Measurements from ENCODE around the gene SNX13.

Gene SNX13

DNA sequence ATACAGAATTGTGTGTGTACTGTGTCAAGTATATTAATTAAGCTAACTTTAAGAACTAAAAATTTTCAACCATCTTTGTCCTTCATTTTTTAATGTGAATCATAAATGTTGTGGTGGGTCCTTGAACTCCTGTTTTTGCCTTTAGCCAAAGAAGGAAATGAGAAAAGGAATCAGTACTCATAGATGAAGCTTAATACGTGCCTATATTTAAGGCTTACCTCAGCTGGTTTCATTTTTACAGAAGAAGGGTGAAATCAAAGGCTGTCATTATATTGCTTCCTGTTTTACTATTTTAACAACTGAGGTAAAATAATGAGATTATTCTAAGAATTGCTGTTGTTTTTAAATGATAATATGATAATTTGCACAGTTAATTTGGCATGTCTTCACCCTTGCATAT lies 6.3 kb upstream of the SNX13 start:
- DNase-seq = no peak

DNA sequence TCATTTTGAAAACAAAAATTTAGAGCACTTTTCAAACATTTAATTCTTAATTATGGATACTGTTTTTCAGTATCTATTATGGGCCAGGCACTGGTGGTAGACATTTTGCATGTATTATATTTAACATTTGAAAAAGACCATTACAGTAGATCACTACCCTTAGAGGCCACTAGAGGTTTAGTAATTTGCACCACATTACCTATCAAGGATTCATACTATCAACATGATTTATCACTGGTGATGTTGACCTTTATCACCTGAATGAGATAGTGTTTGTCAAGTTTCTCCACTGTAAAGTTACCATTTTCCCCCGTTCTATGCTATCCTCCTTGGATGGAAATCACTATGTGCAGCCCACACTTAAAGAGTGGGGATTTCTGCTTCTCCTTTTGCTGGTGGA lies 4.4 kb upstream of the SNX13 start:
- DNase-seq = no peak

DNA sequence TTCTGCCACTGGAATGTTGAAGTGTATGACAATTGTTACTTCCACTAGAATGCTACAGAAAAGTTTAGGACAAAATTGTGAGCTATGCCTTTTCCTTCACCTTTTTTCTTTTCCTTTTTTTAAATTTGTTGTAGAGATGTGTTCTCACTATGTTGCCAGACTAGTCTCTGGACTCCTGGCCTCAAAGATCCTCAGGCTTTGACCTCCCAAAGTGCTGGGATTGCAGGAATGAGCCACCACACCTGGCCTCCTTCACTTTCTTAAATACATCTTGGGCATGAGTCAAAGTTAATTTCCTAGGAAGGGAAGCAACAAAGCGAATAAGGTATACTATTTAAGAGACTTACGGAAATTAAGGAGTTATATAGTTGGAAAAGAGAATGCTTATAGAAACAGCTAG lies 2.7 kb upstream of the SNX13 start:
- no peak for DNase-seq

DNA sequence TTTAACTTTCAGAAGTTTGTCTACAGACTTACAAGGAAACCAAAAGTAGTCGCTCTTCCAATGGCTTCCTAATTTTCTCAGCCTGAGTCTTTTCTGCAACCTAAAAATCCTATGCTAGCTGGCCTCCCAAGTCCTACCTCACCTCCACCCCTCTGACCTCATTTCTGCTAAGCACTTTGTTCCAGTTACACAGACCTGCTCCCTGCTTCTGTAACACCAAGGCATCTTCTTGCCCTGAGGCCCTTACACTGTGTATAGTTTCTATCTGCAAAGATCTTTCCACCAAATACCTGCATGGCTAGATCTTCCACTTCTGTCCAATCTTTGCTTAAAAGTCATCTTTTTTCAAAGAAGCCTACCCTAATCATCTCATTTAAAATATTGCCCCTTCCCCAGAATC lies 1.9 kb upstream of the SNX13 start:
- no peak for DNase-seq

DNA sequence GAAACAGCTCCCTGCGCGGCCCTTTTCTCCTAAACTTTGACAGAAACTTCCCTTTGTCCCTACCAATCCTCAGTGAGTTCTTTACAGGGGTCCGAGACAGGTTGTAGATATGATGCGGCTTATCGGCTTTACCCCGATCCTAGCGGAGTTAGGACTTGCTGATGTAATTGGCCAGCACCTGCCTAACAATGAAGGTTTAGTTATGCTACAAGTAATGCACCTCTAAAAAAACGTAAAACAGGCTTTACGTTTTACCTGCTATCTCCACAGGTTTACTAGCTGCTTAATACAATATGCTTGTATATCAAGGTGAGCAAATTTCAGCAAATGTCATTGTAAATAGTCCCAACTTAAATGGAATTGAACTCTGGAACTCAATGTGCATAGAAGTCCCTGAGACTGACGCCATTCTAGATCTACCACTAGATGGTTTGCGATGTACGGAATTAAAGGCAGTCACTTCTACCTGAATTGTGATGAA lies 697 bp upstream of the SNX13 start:
- peak in 1 of 2 experiments; percentile 52 for DNase-seq

DNA sequence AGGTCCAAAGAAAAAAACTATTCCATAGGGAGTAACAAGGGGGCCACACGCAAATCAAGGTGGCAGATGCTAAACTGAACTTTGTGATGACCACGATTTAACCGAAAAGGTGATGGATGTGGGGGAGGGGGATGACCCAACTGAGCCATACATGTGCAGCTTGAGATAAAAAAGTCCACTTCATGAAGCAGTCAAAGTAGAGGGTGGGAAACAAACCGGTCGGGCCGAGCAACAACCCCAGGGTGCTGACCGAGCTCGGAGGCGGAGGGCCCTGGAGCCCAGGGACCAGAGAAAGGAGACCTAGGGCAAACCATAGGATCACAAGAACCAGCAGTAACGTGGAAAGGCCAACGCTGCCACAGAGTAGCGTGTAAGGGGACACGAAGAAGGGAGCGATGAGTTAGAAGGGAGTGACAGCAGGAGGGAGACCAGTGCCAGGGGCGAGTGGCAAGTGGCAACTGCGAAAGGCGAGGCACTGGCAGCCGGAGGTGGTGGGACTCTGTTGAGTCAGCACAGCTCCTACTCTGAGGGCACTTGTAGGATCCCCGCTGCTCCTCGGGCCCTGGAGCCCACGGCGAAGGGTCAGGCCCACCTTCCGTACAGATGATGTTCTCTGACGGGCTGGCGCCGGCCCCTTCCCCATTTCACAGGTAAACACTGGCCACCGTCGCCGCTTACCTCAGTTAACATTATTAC lies 540 bp downstream of the SNX13 start:
- peak; percentile 47 to 48 for DNase-seq

DNA sequence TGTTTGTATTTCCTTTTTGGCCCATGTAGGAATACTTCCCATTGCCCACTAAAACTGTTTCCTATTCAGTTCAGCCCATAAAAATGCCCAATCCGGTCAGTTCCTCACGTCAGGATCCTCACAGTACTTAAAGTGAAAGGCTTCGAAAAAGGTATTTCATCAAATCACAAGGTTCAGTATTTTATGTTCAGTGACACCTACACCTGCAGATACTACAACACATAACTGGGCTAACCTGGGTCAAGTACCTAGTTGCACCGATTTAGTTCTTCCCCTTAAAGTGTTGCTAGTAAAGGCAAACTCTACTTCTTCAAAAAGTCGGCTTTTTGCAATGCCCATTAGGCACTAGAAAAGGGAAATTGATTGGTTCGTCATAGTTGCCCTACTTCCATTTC lies 1.1 kb downstream of the SNX13 start:
- DNase-seq = peak; percentile 1 to 46

DNA sequence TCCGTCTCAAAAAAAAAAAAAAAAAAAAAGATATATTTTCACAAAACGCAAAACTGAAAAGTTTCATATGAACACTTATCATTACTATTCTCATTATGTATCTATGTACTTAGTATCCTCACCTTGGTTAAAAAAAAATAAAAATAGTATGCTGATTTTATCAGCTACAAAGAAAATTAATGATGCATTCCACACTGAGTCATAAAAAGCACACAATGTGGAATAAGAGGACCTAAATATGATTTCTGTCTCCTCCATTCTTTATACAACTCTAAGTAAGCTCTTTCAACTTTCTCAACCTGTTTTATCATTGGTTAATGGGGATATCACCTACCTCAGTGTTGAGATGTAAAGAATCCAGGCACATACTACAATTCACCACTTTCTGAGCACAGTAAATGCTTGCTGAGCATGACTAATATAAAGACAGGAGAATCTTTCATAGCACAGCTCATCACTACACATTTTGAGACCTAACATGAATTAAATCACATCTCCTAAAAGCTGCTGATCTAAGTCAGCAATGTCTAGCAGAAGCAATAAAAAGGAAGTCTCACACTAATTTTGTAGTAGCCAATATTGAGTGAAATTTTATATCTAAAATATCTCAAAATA lies 2.7 kb downstream of the SNX13 start:
- DNase-seq = no peak

DNA sequence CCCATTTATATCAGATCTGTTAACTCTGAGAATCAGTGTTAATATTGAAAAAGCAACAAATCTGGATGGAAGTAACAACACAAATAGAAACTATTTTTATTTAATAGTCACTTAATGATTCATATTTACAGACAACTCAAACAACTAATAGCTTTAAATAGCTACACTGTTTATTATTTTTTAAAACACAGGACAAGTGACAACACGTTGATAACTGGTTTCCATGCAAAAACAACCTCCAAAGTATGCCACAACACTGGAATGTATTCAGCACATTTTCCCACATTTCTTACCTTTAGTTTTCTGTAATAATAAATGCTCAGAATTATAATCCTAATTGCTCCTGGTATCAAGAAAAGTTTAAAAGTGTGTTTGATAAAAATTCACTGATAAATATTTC lies 4.0 kb downstream of the SNX13 start:
- DNase-seq = no peak

DNA sequence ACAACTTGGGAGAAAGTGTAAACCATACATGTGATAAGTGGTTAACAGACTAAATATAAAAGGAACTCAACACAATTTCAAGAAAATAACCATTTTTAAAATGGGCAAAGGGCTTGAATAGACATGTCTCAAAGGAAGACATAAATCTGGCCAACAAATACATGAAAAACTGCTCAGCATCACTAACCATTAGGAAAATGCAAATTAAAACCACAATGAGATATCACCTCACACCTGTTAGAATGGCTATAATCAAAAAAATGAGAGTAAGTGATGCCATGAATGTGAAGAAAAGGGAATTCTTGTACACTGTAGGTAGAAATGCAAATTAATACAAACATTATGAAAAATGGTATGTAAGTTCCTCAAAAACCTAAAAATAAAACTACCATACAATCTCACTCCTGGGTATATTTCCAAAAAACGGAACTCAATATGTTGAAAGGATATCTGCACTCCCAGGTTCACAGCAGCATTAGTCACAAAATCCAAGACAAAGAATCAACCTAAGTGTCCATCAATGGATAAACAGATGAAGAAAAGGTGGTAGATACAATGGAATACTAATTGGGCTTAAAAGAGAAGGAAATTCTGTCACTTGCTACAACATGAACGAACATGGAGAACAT lies 5.6 kb downstream of the SNX13 start:
- no peak for DNase-seq

DNA sequence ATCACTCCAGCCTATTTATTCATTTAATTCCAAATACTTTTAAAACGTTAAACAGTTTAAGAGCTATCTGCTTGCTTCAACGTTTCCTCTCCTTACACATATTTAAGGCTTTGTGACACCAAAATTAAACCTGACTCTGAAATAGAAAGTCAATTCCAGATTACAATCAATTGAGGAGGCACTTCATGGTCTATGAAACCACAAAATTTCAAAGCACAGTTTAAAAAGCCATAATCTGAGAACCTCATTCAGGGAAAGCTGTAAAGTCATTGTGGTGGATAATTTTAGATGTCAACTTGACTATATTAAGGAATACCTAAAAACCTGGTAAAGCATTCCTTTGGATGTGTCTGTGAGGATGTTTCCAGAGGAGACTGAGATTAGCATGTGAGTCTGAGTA lies 6.2 kb downstream of the SNX13 start:
- no peak for DNase-seq

DNA sequence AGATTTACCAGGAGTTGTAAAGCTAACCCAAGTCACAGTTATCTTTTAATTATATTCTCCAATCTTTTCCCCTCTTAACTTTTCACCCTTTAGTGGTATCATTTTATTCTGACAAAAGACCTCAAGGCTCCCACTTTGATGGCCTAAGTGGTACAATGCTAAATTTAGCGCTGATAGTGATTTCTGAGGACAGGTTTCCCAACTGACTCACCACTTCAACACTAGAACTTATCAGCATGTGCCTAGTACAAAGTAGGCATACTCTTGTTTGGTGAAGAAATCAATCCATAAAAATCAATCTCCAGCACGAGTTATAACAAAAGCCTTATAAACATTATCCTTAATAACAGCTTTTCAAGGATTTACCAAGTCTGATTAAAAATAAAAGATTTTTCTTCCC lies 7.5 kb downstream of the SNX13 start:
- DNase-seq = no peak

DNA sequence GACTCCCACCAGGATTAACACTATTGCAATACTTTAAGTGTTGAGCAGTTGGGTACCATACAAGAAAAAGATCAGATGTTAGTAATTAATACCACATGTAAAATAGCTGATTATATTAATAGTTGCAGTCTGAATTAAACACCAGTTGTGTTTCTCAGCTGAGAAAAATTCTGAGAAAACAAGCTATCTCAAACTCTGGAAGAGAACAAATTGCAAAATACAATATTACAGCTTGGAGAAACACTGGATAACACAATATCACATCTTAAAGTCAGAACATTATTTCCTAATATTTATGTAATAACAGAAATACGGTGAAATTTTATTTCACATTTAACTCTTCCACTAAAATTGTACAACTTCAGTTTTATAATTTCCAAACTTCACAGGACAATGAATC lies 9.2 kb downstream of the SNX13 start:
- DNase-seq = no peak

DNA sequence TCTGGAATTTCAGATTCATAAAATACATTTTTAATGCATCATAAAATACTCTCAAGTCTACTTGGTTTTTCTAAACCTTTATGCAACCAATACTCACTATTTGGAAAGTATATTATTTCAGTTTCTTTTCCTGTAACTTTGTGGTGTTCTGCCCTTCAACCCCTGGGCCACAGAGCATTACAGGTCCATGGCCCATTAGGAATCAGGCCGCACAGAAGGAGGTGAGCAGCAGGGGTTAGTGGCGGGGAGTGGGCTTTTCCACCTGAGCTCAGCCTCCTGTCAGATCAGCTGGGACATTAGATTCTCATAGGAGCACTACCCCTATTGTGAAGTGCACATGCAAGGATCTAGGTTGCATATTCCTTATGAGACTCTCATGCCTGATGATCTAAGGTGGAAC lies 9.7 kb downstream of the SNX13 start:
- no peak for DNase-seq

DNA sequence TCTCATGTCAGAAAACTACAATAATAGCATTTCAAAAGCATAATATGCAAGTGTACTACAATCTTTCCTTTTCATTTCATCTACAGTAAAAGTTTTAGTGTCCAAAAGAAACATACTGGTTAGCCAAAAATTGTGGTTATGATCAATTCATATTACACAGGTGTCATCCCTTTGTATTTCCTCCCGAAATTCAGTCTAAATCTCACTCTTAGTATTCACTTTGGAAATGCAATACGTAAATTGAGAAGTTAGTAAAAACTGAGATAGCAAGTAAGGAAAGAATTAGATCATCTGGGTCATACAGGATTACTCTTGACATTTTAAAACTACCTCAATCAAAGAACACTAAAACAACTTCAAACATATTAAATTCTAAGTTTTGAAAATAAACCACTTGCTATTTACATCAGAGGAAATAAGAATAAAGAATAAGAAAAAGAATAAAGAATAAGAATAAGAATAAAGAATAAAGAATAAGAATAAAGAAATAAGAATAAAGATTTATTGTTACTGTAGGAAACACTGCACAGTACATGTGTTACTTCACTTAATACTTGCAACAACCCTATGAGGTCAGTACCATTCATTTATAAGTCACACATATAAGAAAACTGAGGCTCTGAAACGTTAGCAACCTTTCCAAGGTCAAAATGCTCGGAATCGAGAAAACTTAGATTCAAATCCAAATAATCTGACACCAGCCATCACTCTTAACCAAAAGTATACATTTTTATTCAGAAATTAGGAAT lies 10.5 kb downstream of the SNX13 start:
- DNase-seq = no peak

DNA sequence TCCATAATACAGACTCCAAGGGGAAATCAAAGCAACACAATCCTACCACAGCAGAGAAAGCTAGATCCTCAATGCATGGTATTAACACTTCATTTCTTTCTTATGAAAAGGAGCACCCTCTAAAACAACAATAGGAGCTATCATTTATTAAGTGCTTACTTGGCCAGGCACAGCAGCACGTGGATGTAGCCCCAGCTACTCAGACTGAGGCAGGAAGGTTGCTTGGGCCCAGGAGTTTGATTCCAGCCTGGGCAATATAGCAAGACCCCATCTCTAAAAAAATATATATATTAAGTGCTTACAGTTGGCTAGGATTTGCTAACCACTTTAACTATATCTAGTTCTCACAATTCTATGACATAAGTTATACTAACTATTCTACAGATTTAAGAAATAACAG lies 12.2 kb downstream of the SNX13 start:
- DNase-seq = no peak

DNA sequence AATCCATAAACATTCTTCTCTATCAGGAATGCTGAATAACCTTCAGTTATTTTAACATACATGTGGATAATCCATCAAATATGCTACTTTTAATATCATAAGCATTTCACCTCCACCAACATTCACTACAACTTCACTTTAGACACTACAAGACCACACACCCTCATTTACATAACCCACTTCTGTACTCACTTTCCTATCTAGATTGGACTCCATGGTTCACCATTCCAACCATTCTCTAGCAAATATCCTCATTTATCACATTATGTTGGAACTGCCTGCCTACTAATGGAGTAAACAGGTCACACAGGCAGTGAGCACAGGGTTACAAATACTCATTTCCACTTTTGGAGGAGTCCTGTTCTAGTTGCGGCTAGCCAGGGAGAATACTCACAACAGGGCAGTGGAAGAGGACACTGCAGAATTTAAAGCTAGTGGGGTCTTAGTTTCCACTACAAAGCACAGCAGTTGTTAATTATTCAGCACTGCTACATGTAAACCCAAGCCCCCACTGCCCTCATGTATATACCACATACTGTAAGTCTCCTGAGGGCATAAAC lies 18.4 kb downstream of the SNX13 start:
- DNase-seq = no peak

DNA sequence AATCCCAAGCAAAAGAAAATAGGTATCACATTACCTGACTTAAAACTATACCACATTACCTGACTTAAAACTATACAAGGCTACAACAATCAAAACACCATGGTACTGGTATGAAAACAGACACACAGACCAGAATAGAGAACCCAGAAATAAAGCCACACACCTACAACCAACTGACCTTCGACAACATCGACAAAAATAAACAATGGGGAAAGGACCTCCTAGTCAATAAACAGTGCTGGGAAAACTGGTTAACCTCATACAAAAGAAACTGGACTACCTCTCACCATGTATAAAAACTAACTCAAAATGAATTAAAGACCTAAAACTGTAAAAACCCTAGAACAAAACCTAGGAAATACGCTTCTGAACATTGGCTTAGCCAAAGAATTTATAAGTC lies 22.5 kb downstream of the SNX13 start:
- no peak for DNase-seq

DNA sequence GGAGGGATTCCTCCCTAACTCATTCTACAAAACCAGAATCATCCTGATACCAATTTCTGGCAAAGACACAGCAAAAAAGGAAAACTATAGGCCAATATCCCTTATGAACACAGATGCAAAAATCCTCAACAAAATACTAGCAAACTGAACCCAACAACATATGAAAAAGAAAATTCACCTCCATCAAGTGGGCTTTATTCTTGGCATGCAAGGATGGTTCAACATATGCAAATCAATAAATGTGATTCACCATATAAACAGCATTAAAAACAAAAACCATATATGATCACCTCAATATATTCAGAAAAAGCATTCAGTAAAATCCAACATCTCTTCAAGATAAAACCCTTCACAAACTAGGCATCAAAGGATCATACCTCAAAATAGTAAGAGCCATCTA lies 23.5 kb downstream of the SNX13 start:
- DNase-seq = no peak

DNA sequence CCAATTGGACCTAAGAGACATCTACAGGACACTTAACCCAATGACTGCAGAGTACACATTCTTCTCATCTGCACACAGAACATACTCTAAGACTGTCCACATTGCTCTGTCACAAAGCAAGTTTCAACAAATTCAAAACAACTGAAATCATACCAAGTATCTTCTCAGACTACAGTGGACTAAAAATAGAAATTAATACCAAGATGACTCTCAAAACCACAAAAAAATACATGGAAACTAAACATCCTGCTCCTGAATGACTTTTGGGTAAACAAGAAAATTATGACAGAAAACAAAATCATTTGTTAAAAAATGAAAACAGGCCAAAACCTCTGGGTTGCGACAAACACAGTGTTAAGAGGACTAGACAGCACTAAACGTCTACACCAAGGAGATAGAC lies 24.5 kb downstream of the SNX13 start:
- DNase-seq = no peak

DNA sequence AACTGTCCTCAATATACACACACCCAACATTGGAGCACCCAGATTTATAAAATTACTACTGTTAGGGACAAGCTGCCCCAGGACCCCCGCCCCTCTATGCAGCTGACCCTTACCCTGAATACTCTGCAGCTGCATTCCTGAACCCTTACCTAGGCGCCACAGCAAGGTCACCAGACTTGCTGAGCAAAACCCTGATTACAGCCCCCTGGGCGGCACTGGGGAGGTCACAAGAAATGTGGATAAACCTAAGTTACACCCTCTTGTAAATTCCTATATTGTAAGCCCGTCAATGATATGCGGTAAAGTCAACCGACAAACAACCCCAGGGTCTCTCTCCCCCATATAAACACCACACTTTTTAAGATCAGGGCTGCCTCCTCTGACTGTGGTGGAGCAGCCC lies 25.1 kb downstream of the SNX13 start:
- no peak for DNase-seq

DNA sequence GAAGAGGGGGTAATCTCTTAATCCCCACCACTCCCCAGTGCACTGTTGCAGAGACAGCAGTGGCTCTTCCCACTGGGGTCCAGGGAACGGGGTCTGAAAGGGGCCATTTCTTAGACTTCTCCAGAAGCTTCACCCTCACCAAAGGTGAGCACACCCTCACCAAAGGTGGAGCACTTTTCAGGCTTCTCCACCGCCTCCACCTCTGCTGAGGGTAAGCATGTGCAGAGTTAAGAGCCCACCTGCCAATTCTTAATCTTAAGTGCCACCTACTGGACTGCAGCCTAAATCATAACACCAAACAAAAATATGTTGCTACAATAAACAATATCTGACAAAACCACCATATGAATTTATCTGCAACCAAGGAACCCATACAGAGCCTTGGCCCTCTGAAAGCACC lies 27.0 kb downstream of the SNX13 start:
- DNase-seq = no peak

DNA sequence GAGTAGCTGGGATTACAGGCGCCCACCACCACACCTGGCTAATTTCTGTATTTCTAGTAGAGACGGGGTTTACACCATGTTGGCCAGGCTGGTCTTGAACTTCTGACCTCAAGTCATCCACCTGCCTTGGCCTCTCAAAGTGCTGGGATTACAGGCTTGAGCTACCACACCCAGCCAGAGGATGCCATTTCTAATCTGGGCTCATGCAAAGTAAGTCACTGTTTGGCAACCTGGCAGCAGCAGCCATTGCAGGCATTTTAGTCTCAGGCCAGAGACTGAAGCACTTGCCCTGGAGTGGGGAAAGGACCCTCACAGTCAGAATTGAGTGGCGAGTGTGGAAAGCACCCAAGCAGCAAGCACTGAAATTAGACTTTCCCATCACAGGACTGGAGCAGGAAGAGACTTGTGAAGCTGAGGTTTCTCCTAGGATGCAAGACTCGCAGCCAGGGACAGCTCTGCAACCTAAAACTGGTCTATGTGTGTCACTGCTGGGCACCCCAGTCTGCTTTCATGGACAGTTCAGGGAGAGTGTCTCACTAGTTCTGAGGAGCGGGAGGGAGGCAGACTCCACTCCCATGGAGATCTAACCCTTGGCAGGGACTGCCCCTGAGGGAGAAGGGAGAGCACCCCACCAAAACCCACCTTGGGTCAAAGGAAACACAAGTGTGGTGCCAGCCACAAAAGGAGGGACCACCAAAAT lies 27.6 kb downstream of the SNX13 start:
- DNase-seq = no peak

Data from NCI-H2081 (cell line).